Activated naive CD8-positive, alpha-beta T cell treated with anti-CD3 and anti-CD28 coated beads, Interleukin-2, amount 50 U/mL, for 24 hours (primary cell): ENCODE measurements around the gene RAD51B.
A peak's percentile ranks its signal among the peaks of the same experiment; 100 is the strongest.

Source experiments
- ATAC-seq: fragments of 150-1000 bp; cut with Tn5 transposase; one replicate; pipeline ENCODE4 v1.10.0; 2021
- DNase-seq: peaks from one replicate; pipeline ENCODE4 v3.0.0; 2021
- H3K27ac Mint-ChIP-seq: one replicate; pipeline ENCODE4 v1.8.0; 2021; ENCODE audit warnings: mild to moderate bottlenecking, mixed read lengths
- H3K27me3 Mint-ChIP-seq: one replicate; pipeline ENCODE4 v1.8.0; 2021; ENCODE audit warnings: mixed read lengths
- H3K36me3 Mint-ChIP-seq: one replicate; pipeline ENCODE4 v1.8.0; 2021; ENCODE audit warnings: low read depth, mixed read lengths
- H3K4me1 Mint-ChIP-seq: one replicate; pipeline ENCODE4 v1.8.0; 2021; ENCODE audit warnings: mixed read lengths
- H3K4me3 Mint-ChIP-seq: one replicate; pipeline ENCODE4 v1.8.0; 2021; ENCODE audit warnings: mild to moderate bottlenecking, moderate library complexity, mixed read lengths
- H3K9me3 Mint-ChIP-seq: one replicate; pipeline ENCODE4 v1.8.0; 2021; ENCODE audit warnings: mixed read lengths

RAD51B gene

GRCh38 chr14:68359022-68359836, 539.6 kb downstream of the RAD51B start:
- Mint-ChIP-seq H3K27ac (peak overlapping the region; percentile 59), H3K36me3 (peaks cover 3% of the 10 kb centered on the region), H3K27me3 (no peaks in the 10 kb centered on the region), H3K9me3 (no peaks in the 10 kb centered on the region), H3K4me3 (peak overlapping the region; percentile 14), H3K4me1 (peaks cover 35% of the 10 kb centered on the region)
- no peak for DNase-seq
- no peak for ATAC-seq

- DNase-seq = no peak
- H3K9me3 Mint-ChIP-seq = no peaks in the 10 kb centered on the region
- ATAC-seq = no peak
- H3K36me3 Mint-ChIP-seq = peaks cover 3% of the 10 kb centered on the region
- no peak overlapping the region for H3K4me3 Mint-ChIP-seq
- H3K27ac Mint-ChIP-seq = peak overlapping the region; percentile 59
- H3K4me1 Mint-ChIP-seq = peaks cover 41% of the 10 kb centered on the region
- no peaks in the 10 kb centered on the region for H3K27me3 Mint-ChIP-seq
Measured at GRCh38 chr14:68359837-68360552, 540.4 kb downstream of the RAD51B start.

GRCh38 chr14:68361231-68361630, 541.7 kb downstream of the RAD51B start:
- no peak for DNase-seq
- H3K36me3 Mint-ChIP-seq = peaks cover 3% of the 10 kb centered on the region
- H3K27me3 Mint-ChIP-seq = no peaks in the 10 kb centered on the region
- no peak for ATAC-seq
- H3K27ac Mint-ChIP-seq = no peak overlapping the region
- peaks cover 49% of the 10 kb centered on the region for H3K4me1 Mint-ChIP-seq
- H3K9me3 Mint-ChIP-seq = no peaks in the 10 kb centered on the region
- H3K4me3 Mint-ChIP-seq = no peak overlapping the region

- Mint-ChIP-seq H3K36me3 (no peaks in the 10 kb centered on the region), H3K27me3 (no peaks in the 10 kb centered on the region), H3K4me1 (peaks cover 49% of the 10 kb centered on the region)
Measured at GRCh38 chr14:68362846-68363245, 543.3 kb downstream of the RAD51B start.

GRCh38 chr14:68363466-68363842, 543.9 kb downstream of the RAD51B start:
- peaks cover 51% of the 10 kb centered on the region for H3K4me1 Mint-ChIP-seq
- no peaks in the 10 kb centered on the region for H3K27me3 Mint-ChIP-seq
- no peak overlapping the region for H3K4me3 Mint-ChIP-seq
- DNase-seq (no peak), ATAC-seq (no peak)
- H3K36me3 Mint-ChIP-seq = no peaks in the 10 kb centered on the region
- no peaks in the 10 kb centered on the region for H3K9me3 Mint-ChIP-seq
- H3K27ac Mint-ChIP-seq = no peak overlapping the region

More at GRCh38 chr14:68362846-68363245, 543.3 kb downstream of the RAD51B start:
- no peak for DNase-seq
- no peak for ATAC-seq
- Mint-ChIP-seq H3K9me3 (no peaks in the 10 kb centered on the region), H3K27ac (no peak overlapping the region), H3K4me3 (no peak overlapping the region)

DNA sequence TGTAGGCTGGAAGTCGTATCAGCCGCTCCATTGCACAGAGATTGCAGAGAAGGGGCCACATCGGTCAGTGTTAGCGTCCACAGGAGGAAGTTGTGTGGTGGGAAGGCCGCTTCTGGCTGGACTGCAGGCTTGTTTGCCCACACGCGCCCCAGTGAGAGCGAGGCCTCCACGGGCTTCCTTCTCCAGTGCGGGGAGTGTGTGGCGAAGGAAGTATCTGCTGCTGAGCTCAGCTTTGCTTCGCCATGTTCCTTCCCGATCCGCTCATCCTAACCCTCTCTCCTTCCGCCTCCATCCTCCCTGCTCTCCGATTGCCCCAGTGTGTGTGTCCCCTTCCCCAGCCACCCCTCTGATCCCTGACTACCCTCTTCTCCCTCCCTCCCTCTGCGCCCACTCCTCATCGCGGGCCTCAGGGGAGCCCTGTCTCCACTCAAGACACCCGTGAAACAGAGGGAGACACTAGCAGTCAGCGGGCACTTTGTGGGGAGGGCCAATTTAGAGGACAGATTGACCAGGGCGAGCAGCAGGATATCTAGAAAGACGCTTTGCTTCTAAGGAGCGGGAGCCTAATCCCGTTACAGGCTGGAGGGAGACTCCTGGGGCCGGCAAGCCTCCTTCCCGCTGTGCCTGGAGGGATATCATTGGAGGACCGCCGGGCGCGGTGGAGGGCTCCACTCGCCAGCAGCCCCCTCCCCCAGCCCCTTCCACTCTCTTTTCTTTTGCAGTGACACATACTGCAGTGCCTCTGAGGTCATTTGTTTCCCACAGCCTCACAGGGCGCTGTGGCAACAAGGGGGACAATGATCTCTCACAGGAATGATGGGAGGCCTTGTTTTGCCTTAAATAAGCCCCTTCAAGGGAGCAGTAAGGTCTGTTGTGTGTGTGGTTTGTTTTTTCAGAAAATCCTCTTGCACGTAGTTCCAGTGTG, 544.5 kb downstream of the RAD51B start:
- Mint-ChIP-seq H3K36me3 (no peaks in the 10 kb centered on the region), H3K27me3 (no peaks in the 10 kb centered on the region), H3K27ac (no peak overlapping the region), H3K9me3 (no peaks in the 10 kb centered on the region), H3K4me3 (no peak overlapping the region), H3K4me1 (peaks cover 52% of the 10 kb centered on the region)
- DNase-seq (no peak), ATAC-seq (no peak)

DNA sequence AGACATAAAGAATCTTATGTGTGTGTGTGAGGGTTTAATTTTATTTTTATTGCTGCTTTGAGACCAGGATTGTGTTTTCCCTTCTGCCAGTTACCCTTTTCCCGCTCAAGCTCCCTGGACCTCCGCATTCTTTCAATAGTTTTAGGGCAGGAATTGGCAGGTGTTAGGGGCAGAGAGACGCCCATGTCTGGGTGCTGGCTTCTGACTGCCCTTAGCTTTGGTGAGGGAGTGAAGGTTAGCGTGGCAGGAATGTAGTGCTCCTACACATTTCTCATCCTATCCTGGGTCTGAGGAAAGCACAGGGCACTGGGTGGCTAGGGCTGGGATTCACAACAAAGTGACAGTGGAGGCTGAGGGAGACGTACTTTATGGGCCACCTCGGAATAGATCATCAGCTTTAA, 545.2 kb downstream of the RAD51B start:
- Mint-ChIP-seq H3K27me3 (no peaks in the 10 kb centered on the region), H3K4me1 (peaks cover 52% of the 10 kb centered on the region), H3K9me3 (no peaks in the 10 kb centered on the region), H3K27ac (peak overlapping the region; percentile 43), H3K4me3 (no peak overlapping the region), H3K36me3 (no peaks in the 10 kb centered on the region)
- DNase-seq = no peak
- ATAC-seq = no peak

DNA sequence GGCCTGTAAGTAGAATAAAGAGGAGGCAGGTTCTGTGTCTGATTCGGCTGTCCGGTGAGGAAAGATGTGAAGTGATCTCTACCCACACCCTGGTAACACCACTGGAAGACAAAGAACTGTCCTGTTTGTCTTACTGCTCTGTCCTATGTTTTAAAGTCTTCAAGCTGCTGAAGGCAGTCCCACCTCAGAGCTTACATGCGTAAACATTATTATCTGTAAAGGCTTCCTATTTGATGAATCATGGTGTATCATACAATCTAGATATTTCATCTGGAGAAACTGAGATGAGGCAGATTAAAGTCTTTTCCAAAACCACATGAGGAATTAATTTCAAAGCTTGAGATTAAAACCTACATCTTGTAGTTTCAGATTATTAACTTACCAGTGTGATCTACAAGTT, 545.6 kb downstream of the RAD51B start:
- H3K27ac Mint-ChIP-seq = peak overlapping the region; percentile 43
- no peaks in the 10 kb centered on the region for H3K27me3 Mint-ChIP-seq
- no peaks in the 10 kb centered on the region for H3K9me3 Mint-ChIP-seq
- peaks cover 52% of the 10 kb centered on the region for H3K4me1 Mint-ChIP-seq
- H3K4me3 Mint-ChIP-seq = no peak overlapping the region
- H3K36me3 Mint-ChIP-seq = peaks cover under 1% of the 10 kb centered on the region
- no peak for ATAC-seq
- DNase-seq = no peak

DNA sequence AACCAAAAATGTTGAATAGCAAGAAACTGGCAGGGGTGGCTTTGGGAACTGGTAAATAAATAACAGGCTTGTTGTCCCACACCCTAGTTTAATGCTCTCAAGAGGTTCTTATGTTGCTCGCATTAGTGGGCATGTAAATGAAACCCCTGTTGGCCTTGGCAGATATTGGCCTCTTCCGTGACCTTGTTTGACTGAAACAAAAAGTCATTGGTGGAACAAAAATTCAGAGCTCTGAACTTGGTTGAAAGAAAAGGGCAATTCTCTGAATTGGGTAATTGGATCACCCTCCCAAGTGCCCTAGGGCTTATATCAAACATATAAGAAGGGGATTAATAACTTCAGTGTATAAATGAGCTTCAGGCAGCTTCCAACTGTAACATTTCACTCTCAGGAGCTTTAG, 547.1 kb downstream of the RAD51B start:
- no peak for DNase-seq
- H3K36me3 Mint-ChIP-seq = peaks cover 2% of the 10 kb centered on the region
- H3K9me3 Mint-ChIP-seq = no peaks in the 10 kb centered on the region
- peaks cover 48% of the 10 kb centered on the region for H3K4me1 Mint-ChIP-seq
- ATAC-seq = no peak
- H3K4me3 Mint-ChIP-seq = no peak overlapping the region
- H3K27me3 Mint-ChIP-seq = no peaks in the 10 kb centered on the region
- H3K27ac Mint-ChIP-seq = no peak overlapping the region

DNA sequence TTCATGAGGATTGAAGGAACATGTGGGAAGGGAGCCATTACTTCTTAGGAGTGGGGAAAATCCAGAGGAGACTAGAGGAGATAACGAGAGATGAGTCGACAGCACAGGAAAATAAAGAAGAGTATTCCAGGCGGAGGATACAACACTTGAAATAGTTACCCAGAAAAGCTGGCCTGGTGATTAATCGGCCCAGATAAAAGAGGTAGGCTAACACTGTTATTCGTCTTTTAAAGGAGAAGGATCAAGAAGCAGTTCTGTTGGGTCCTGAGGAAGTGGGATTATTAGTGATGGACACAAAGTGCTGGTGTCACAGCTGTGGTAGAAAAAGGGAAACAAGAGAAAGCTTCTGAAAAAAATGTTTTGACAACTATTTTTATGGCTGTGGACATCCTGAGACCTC, 548.0 kb downstream of the RAD51B start:
- Mint-ChIP-seq H3K27me3 (no peaks in the 10 kb centered on the region), H3K4me1 (peaks cover 53% of the 10 kb centered on the region), H3K4me3 (no peak overlapping the region), H3K27ac (no peak overlapping the region), H3K9me3 (no peaks in the 10 kb centered on the region), H3K36me3 (peaks cover 2% of the 10 kb centered on the region)
- DNase-seq = no peak
- ATAC-seq = no peak

- Mint-ChIP-seq H3K36me3 (peaks cover 2% of the 10 kb centered on the region), H3K27ac (peak overlapping the region; percentile 78), H3K27me3 (no peaks in the 10 kb centered on the region), H3K4me1 (peaks cover 53% of the 10 kb centered on the region), H3K4me3 (no peak overlapping the region), H3K9me3 (no peaks in the 10 kb centered on the region)
- ATAC-seq (peak; percentile 44), DNase-seq (no peak)
Measured at GRCh38 chr14:68368850-68369249, 549.3 kb downstream of the RAD51B start.

DNA sequence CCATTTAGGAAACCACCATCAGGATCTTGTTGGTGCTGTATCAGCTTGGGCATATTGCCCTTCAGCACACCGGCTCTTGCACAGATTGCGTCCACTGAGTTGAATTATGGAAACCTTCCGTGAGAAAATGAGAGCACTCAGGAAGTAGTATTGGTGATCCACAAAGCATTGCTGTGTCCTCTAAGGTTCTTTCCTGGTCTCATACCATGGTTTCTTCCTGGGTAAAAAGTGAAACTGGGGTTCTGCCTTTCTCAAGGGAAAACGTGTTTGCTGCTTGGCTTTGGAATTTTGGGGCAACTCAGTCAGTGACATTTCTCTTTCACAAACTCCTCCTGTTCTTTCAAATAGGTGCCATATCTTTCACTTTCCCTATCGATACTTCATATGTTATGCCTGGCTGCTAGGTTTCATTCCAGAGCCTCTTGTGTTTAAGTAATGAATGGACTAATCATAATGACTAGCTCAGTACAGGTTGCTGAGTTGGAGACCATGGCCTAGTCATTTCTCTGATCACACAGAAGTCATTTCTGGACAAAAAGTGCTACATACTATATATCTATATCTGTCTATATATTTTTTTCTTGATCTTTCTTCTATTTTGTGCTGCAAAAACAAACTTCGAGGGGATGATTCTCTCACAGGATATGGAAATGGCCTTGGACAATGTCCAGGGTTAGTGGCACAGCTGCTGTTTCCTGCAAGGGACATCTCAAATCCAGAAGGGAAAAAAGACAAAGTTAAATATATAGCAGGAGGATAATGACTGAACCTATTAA, 549.9 kb downstream of the RAD51B start:
- Mint-ChIP-seq H3K27ac (peak overlapping the region; percentile 78), H3K36me3 (peaks cover 2% of the 10 kb centered on the region), H3K9me3 (no peaks in the 10 kb centered on the region), H3K27me3 (no peaks in the 10 kb centered on the region), H3K4me1 (peaks cover 58% of the 10 kb centered on the region), H3K4me3 (no peak overlapping the region)
- no peak for DNase-seq
- peak; percentile 70 for ATAC-seq

DNA sequence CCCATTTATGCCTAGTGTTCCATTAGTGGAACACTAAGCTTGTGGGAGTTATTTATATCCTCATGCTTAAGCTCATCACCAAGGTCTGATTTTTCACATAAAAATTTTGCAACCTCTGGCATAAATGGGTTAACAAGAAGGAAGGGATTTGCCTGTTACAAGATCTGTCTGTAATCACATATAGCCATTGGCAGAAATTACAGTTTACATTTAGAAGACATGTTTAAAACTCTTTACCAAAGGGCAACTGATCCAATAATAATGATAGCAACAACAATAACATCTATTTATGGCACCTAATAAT, 550.4 kb downstream of the RAD51B start:
- no peaks in the 10 kb centered on the region for H3K9me3 Mint-ChIP-seq
- ATAC-seq (no peak), DNase-seq (no peak)
- H3K27me3 Mint-ChIP-seq = no peaks in the 10 kb centered on the region
- peak overlapping the region; percentile 10 for H3K27ac Mint-ChIP-seq
- H3K4me3 Mint-ChIP-seq = no peak overlapping the region
- peaks cover 2% of the 10 kb centered on the region for H3K36me3 Mint-ChIP-seq
- peaks cover 58% of the 10 kb centered on the region for H3K4me1 Mint-ChIP-seq

- DNase-seq (no peak), ATAC-seq (no peak)
- Mint-ChIP-seq H3K4me3 (no peak overlapping the region), H3K27ac (no peak overlapping the region), H3K4me1 (peaks cover 72% of the 10 kb centered on the region), H3K36me3 (peaks cover 2% of the 10 kb centered on the region), H3K9me3 (no peaks in the 10 kb centered on the region), H3K27me3 (no peaks in the 10 kb centered on the region)
Measured at GRCh38 chr14:68372368-68372767, 552.8 kb downstream of the RAD51B start.
